HEK293 (cell line): ENCODE measurements around the gene COL5A2.

ENCODE experiments used
- CTCF ChIA-PET: fragments of 350-600 bp; formaldehyde crosslinking; extraction: SDS; loops from one replicate; lab custom pipeline; 2021; ENCODE audit warnings: antibody characterized with exemption; lab: Yijun Ruan, JAX
- POLR2A ChIA-PET: fragments of 300-600 bp; formaldehyde crosslinking; extraction: SDS; loops from one replicate; lab custom pipeline; 2020; ENCODE audit warnings: antibody characterized with exemption, inconsistent platforms; lab: Yijun Ruan, JAX
- H3K27ac ChIP-seq: fragments of 200-500 bp; sonication (Bioruptor generic); 2 replicates; pipeline ENCODE4 v1.5.1; 2014; ENCODE audit warnings: low read depth, low read length, control low read depth, inconsistent platforms; ENCODE audit errors: extremely low read depth
- H3K36me3 ChIP-seq, 2 experiments: fragments of 200-500 bp in 1 of 2; sonication (Bioruptor generic) in 1 of 2; 1 replicate in 1 of 2; 2 replicates in 1 of 2; pipeline ENCODE4 v1.5.1; 2014 to 2017; ENCODE audit warnings: inconsistent platforms in 2 of 2, low read length in 2 of 2; ENCODE audit not compliant: control insufficient read depth in 2 of 2, insufficient read depth in 1 of 2
- H3K4me1 ChIP-seq: fragments of 200-500 bp; sonication (Bioruptor generic); 2 replicates; pipeline ENCODE4 v1.5.1; 2014; ENCODE audit warnings: mild to moderate bottlenecking, low read length, inconsistent platforms; ENCODE audit not compliant: control insufficient read depth, insufficient read depth
- H3K4me3 ChIP-seq: 2 replicates; pipeline ENCODE4 v1.5.1; 2011; ENCODE audit warnings: low read depth, mild to moderate bottlenecking, control low read depth, low read length, moderate library complexity
- H3K9me3 ChIP-seq: fragments of 200-500 bp; sonication (Bioruptor generic); 2 replicates; pipeline ENCODE4 v1.5.1; 2014; ENCODE audit warnings: low read depth, low read length, inconsistent platforms; ENCODE audit not compliant: control insufficient read depth, insufficient read depth
- ZFHX2 ChIP-seq: fragments of 450-650 bp; formaldehyde crosslinking; conservative IDR thresholded peaks from 2 replicates; pipeline ENCODE4 v1.5.1; 2016; ENCODE audit warnings: missing biosample characterization, missing genetic modification characterization
- ZFP3 ChIP-seq: fragments of 450-650 bp; formaldehyde crosslinking; IDR thresholded peaks from 2 replicates; pipeline ENCODE4 v1.5.1; 2016; ENCODE audit warnings: low read depth, missing biosample characterization, missing genetic modification characterization
- ZFP37 ChIP-seq: fragments of 450-650 bp; formaldehyde crosslinking; IDR thresholded peaks from 2 replicates; pipeline ENCODE4 v1.5.1; 2016; ENCODE audit warnings: missing biosample characterization, missing genetic modification characterization
- ZNF10 ChIP-seq: fragments of 450-650 bp; formaldehyde crosslinking; IDR thresholded peaks from 2 replicates; pipeline ENCODE4 v1.5.1; 2017; ENCODE audit warnings: missing biosample characterization, missing genetic modification characterization
- ZNF121 ChIP-seq: fragments of 450-650 bp; formaldehyde crosslinking; IDR thresholded peaks from 2 replicates; pipeline ENCODE4 v1.5.1; 2016; ENCODE audit warnings: missing biosample characterization, missing genetic modification characterization
- ZNF16 ChIP-seq: fragments of 450-650 bp; formaldehyde crosslinking; IDR thresholded peaks from 2 replicates; pipeline ENCODE4 v1.5.1; 2016; ENCODE audit warnings: low read depth, missing biosample characterization, missing genetic modification characterization
- ZNF184 ChIP-seq: fragments of 450-650 bp; IDR thresholded peaks from 2 replicates; pipeline ENCODE4 v1.5.1; 2018; ENCODE audit warnings: missing biosample characterization, mild to moderate bottlenecking, missing genetic modification characterization
- ZNF416 ChIP-seq: fragments of 450-650 bp; formaldehyde crosslinking; IDR thresholded peaks from 2 replicates; pipeline ENCODE4 v1.5.1; 2016; ENCODE audit warnings: missing biosample characterization, missing genetic modification characterization
- ZNF423 ChIP-seq: fragments of 450-650 bp; formaldehyde crosslinking; IDR thresholded peaks from 2 replicates; pipeline ENCODE4 v1.5.1; 2016; ENCODE audit warnings: missing biosample characterization, missing genetic modification characterization
- ZNF426 ChIP-seq: fragments of 450-650 bp; formaldehyde crosslinking; IDR thresholded peaks from 2 replicates; pipeline ENCODE4 v1.5.1; 2017; ENCODE audit warnings: missing biosample characterization, missing genetic modification characterization, mild to moderate bottlenecking, inconsistent platforms, moderate library complexity
- ZNF514 ChIP-seq: fragments of 450-650 bp; formaldehyde crosslinking; IDR thresholded peaks from 2 replicates; pipeline ENCODE4 v1.5.1; 2016; ENCODE audit warnings: missing biosample characterization, missing genetic modification characterization
- ZNF548 ChIP-seq: fragments of 450-650 bp; formaldehyde crosslinking; IDR thresholded peaks from 2 replicates; pipeline ENCODE4 v1.5.1; 2016; ENCODE audit warnings: missing biosample characterization, missing genetic modification characterization
- ZNF830 ChIP-seq: fragments of 450-650 bp; IDR thresholded peaks from 2 replicates; pipeline ENCODE4 v1.5.0; 2018; ENCODE audit warnings: missing biosample characterization, missing genetic modification characterization, low read depth, mild to moderate bottlenecking, moderate library complexity
- ZSCAN23 ChIP-seq: fragments of 450-650 bp; formaldehyde crosslinking; IDR thresholded peaks from 2 replicates; pipeline ENCODE4 v1.5.1; 2016; ENCODE audit warnings: missing biosample characterization, missing genetic modification characterization
- TF ChIP-seq, protein P1 (sequence below): fragments of 450-650 bp; formaldehyde crosslinking; IDR thresholded peaks from 2 replicates; pipeline ENCODE4 v1.5.1; 2016; ENCODE audit warnings: missing biosample characterization, missing genetic modification characterization
- TF ChIP-seq, protein P2 (sequence below): fragments of 450-650 bp; formaldehyde crosslinking; IDR thresholded peaks from 2 replicates; pipeline ENCODE4 v1.5.1; 2016; ENCODE audit warnings: missing biosample characterization, missing genetic modification characterization
- TF ChIP-seq, protein P3 (sequence below): fragments of 450-650 bp; formaldehyde crosslinking; IDR thresholded peaks from 2 replicates; pipeline ENCODE4 v1.5.1; 2016; ENCODE audit warnings: missing biosample characterization, missing genetic modification characterization

COL5A2 gene

DNA sequence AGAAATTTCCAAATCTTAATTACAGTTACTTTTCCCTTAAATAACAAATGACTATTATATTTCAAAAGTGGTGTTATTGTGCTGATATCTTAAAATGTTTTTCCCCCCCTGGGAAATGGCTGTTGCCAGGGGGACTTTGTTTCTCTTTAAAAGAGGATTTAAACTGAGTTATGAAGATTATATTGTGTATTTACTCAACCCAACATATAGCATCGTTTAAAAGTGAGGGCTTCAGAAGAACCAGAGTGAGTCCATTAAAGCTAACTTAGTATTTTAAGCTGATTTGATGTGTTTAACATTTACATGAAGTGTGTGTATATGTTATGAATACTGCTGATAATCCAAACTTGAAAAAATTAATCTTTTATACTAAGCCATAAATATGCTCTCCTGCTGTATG is 81.6 kb downstream of the COL5A2 start (continued):
- TF ChIP-seq, protein P1, sequence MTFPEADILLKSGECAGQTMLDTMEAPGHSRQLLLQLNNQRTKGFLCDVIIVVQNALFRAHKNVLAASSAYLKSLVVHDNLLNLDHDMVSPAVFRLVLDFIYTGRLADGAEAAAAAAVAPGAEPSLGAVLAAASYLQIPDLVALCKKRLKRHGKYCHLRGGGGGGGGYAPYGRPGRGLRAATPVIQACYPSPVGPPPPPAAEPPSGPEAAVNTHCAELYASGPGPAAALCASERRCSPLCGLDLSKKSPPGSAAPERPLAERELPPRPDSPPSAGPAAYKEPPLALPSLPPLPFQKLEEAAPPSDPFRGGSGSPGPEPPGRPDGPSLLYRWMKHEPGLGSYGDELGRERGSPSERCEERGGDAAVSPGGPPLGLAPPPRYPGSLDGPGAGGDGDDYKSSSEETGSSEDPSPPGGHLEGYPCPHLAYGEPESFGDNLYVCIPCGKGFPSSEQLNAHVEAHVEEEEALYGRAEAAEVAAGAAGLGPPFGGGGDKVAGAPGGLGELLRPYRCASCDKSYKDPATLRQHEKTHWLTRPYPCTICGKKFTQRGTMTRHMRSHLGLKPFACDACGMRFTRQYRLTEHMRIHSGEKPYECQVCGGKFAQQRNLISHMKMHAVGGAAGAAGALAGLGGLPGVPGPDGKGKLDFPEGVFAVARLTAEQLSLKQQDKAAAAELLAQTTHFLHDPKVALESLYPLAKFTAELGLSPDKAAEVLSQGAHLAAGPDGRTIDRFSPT (tag by site-specific recombination): no peak
- TF ChIP-seq ZFP37 (tag by site-specific recombination) (no peak), ZNF16 (no peak), ZNF184 (tag by site-specific recombination) (no peak), ZSCAN23 (tag by site-specific recombination) (no peak)

DNA sequence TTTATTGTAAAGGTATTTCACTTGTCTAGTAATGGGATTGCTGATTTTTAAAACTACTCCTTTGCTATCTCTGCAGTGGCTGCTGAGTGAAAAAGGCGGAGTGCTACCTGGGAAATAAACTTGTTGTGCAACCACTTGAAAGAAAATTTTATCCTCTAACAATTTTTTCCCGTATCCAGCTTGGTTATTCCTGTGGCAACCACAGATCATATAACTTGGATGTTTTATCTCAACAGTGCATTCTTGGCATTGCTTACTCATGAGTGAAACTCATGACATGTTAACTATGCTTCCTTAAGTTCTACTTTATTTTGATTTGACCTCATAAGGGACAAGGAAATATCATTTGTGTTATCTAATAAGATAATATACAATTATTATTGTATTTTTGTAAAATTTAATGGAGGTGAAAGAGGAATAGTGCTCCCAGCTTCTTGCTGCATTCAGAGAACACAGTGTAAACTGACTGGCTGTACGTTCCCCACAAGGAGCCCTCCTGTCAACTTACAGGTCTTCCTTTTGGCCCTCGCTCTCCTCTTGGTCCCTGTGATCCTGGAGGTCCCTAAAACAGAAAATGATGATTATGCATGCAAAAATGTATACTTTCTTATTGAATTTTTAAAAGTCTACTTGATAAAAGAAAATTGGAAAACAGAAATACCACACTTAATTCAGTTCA is 82.7 kb downstream of the COL5A2 start:
- H3K4me1 ChIP-seq: no peaks in the 10 kb centered on the region
- H3K36me3 ChIP-seq: no peaks in the 10 kb centered on the region
- no peak overlapping the region for H3K27ac ChIP-seq
- ChIA-PET CTCF (interaction anchor here (0.9 to 1.6 kb wide), 2 partner anchors 46 to 191 kb away, joined by 4 to 7 read pairs; no protein-coding TSS in a partner anchor), POLR2A (interaction anchor here (0.6 kb wide), 1 partner anchor 216 kb away, joined by 3 read pairs; no protein-coding TSS in a partner anchor)
- H3K9me3 ChIP-seq: no peaks in the 10 kb centered on the region
- TF ChIP-seq ZNF10 (tag by site-specific recombination) (no peak), ZNF416 (tag by site-specific recombination) (no peak), ZNF426 (no peak)
- TF ChIP-seq, protein P2, sequence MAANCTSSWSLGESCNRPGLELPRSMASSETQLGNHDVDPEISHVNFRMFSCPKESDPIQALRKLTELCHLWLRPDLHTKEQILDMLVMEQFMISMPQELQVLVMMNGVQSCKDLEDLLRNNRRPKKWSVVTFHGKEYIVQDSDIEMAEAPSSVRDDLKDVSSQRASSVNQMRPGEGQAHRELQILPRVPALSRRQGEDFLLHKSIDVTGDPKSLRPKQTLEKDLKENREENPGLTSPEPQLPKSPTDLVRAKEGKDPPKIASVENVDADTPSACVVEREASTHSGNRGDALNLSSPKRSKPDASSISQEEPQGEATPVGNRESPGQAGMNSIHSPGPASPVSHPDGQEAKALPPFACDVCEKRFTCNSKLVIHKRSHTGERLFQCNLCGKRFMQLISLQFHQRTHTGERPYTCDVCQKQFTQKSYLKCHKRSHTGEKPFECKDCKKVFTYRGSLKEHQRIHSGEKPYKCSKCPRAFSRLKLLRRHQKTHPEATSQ: no peak
- H3K4me3 ChIP-seq: no peak overlapping the region

DNA sequence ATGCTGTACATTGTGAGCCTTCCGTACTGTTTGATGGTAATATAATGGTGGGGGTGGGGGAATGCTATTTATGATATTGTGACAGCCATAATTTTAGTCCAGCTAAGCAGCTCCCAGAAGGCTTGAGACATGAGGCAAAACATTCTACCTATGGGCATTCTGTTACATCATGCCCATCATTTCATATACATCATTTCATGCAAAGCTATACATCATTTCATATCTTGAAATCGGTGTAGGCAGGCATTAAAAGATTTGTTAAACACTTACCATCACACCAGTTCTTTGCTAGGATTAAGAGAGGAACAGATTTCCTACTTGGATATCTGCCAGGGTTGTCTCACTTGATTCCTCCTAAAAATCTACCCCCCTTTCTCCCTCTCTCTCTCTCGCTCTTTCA is 84.5 kb downstream of the COL5A2 start:
- TF ChIP-seq, protein P2: no peak
- TF ChIP-seq ZNF423 (tag by site-specific recombination) (no peak), ZNF514 (tag by site-specific recombination) (no peak), ZFP3 (no peak), ZFHX2 (no peak), ZNF121 (tag by site-specific recombination) (no peak), ZNF830 (tag by site-specific recombination) (no peak), ZNF548 (tag by site-specific recombination) (no peak)
- TF ChIP-seq, protein P3, sequence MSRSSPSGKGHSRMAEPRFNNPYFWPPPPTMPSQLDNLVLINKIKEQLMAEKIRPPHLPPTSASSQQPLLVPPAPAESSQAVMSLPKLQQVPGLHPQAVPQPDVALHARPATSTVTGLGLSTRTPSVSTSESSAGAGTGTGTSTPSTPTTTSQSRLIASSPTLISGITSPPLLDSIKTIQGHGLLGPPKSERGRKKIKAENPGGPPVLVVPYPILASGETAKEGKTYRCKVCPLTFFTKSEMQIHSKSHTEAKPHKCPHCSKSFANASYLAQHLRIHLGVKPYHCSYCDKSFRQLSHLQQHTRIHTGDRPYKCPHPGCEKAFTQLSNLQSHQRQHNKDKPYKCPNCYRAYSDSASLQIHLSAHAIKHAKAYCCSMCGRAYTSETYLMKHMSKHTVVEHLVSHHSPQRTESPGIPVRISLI (tag by site-specific recombination): no peak
- TF ChIP-seq, all 188 proteins: peak for 0
- Histone ChIP-seq H3K4me3 (no peak overlapping the region), H3K9me3 (no peaks in the 10 kb centered on the region), H3K4me1 (no peaks in the 10 kb centered on the region), H3K27ac (no peak overlapping the region), H3K36me3 (no peaks in the 10 kb centered on the region)
- CTCF ChIA-PET: interaction anchor here (0.5 to 3.4 kb wide), 9 partner anchors 13 to 336 kb away, joined by 3 to 38 read pairs (median 5); no protein-coding TSS in a partner anchor
- POLR2A ChIA-PET: no interaction called here
